CD14-positive monocyte (primary cell): ENCODE measurements around the gene SERINC2. TPM values are rescaled to one million over a fixed set of nuclear protein-coding genes. Genes with fewer than 3 reads are reported as not detected.

Source experiments
- polyA plus RNA-seq, 3 donors: library from polyadenylated mRNA; depleted of rRNA in 1 of 3; unstranded in 2 of 3; stranded (reverse) in 1 of 3; fragments of 300-500 nt in 2 of 3; fragments of >200 nt in 1 of 3; fragmentation: Illumina TruSeq in 2 of 3; gene quantifications; 1 replicate in 2 of 3; 2 replicates in 1 of 3; pipeline ENCODE4 v1.2.3, GENCODE V29; 2012 to 2021

Gene SERINC2
- polyA plus RNA-seq, 3 donors: 4.1 to 12.6 (median 7.8) TPM

Other genes with a start within 250 kb of the SERINC2 start
- gene NKAIN1, start 173.3 kb upstream of the SERINC2 start, polyA plus RNA-seq: not detected
- 10 to 100 TPM; 25.6 to 56.4 (median 50.9) TPM for gene SNRNP40, start 116.4 kb upstream of the SERINC2 start, polyA plus RNA-seq
- 10 to 100 TPM; 17.0 to 32.3 (median 29.3) TPM for gene ZCCHC17, start 116.2 kb upstream of the SERINC2 start, polyA plus RNA-seq
- gene FABP3, start 40.1 kb upstream of the SERINC2 start, polyA plus RNA-seq: not detected
- gene TINAGL1, start 163.3 kb downstream of the SERINC2 start, polyA plus RNA-seq: under 1 TPM in 1 of 3 donors, not detected in 2; 0.07 TPM
- not detected for gene HCRTR1, start 204.5 kb downstream of the SERINC2 start, polyA plus RNA-seq
- 10 to 100 TPM; 36.6 to 81.7 (median 70.7) TPM for gene PEF1, start 231.7 kb downstream of the SERINC2 start, polyA plus RNA-seq